Upper lobe of left lung (tissue), 6 donors: Measurements from ENCODE around the gene TPCN1. TPM values are rescaled to one million over a fixed set of nuclear protein-coding genes. Genes with fewer than 3 reads are reported as not detected.
A peak's percentile ranks its signal among the peaks of the same experiment; 100 is the strongest.

Source experiments
- ATAC-seq, 2 donors: fragments of 200-7000 bp; cut with Tn5 transposase; one replicate each; pipeline ENCODE4 v1.9.1; 2022; ENCODE audit warnings: mild to moderate bottlenecking in 2 of 2, moderate library complexity in 2 of 2; ENCODE audit not compliant: low FRiP score in 2 of 2
- DNase-seq, 2 donors: peaks; one replicate each; pipeline ENCODE4 v3.0.0-alpha.2; 2019 to 2020
- H3K27ac ChIP-seq, 4 donors: fragments of 200-600 bp; sonication (generic); one replicate each; pipeline ENCODE4 v1.5.1; 2016 to 2019
- H3K27me3 ChIP-seq, 4 donors: fragments of 200-600 bp; sonication (generic); one replicate each; pipeline ENCODE4 v1.5.1; 2017 to 2019
- H3K36me3 ChIP-seq, 4 donors: fragments of 200-600 bp; sonication (generic); one replicate each; pipeline ENCODE4 v1.5.1; 2016 to 2019
- H3K4me1 ChIP-seq, 4 donors: fragments of 200-600 bp; sonication (generic); one replicate each; pipeline ENCODE4 v1.5.1; 2018 to 2019
- H3K4me3 ChIP-seq, 4 donors: fragments of 200-600 bp; sonication (generic); one replicate each; pipeline ENCODE4 v1.5.1; 2017 to 2019; ENCODE audit warnings: mild to moderate bottlenecking in 2 of 4, moderate library complexity in 1 of 4
- H3K9me3 ChIP-seq, 4 donors: fragments of 200-600 bp; sonication (generic); one replicate each; pipeline ENCODE4 v1.5.1; 2018 to 2019
- EP300 ChIP-seq, 4 donors: sonication (generic); formaldehyde crosslinking; IDR thresholded peaks; one replicate each; pipeline ENCODE4 v1.5.1; 2017; ENCODE audit warnings: antibody characterized with exemption in 4 of 4, control low read depth in 2 of 4
- POLR2A ChIP-seq, 4 donors: fragments of 450-650 bp; IDR thresholded peaks; one replicate each; pipeline ENCODE4 v1.5.1; 2016 to 2017; ENCODE audit warnings: antibody characterized with exemption in 4 of 4, mild to moderate bottlenecking in 2 of 4
- POLR2AphosphoS5 ChIP-seq, 2 donors: sonication (generic); formaldehyde crosslinking; IDR thresholded peaks; one replicate each; pipeline ENCODE4 v1.5.1; 2017; ENCODE audit warnings: antibody characterized with exemption in 2 of 2
- WGBS, 2 donors: methylation state at CpG; one replicate each; pipeline ENCODE4 v1.1.5; 2017 to 2018; 5-methylcytosine and 5-hydroxymethylcytosine counted together
- total RNA-seq, 6 donors: library from RNA; depleted of rRNA in 4 of 6; stranded (reverse); fragments of >200 nt in 4 of 6; gene quantifications; one replicate each; pipeline versions ENCODE4 v1.1.0 to v1.2.1, GENCODE V29; 2016 to 2021
- TF ChIP-seq, protein P1 (sequence below), 6 experiments: fragments of 450-650 bp in 4 of 6; fragments of 200-600 bp in 2 of 6; sonication (generic) in 2 of 6; IDR thresholded peaks; one replicate each; pipeline ENCODE4 v1.5.1; 2016 to 2019; ENCODE audit warnings: antibody characterized with exemption in 6 of 6
- donor health status: DM: no; HTN: no; CAD: no; lungs with moderate emphysema.
- donor health status: DM: no; HTN: yes; CAD: no; lungs with severe emphysema.

Gene TPCN1
- total RNA-seq, 6 donors from 2014 or later = 36.6 to 193 (median 52.2) TPM

DNA sequence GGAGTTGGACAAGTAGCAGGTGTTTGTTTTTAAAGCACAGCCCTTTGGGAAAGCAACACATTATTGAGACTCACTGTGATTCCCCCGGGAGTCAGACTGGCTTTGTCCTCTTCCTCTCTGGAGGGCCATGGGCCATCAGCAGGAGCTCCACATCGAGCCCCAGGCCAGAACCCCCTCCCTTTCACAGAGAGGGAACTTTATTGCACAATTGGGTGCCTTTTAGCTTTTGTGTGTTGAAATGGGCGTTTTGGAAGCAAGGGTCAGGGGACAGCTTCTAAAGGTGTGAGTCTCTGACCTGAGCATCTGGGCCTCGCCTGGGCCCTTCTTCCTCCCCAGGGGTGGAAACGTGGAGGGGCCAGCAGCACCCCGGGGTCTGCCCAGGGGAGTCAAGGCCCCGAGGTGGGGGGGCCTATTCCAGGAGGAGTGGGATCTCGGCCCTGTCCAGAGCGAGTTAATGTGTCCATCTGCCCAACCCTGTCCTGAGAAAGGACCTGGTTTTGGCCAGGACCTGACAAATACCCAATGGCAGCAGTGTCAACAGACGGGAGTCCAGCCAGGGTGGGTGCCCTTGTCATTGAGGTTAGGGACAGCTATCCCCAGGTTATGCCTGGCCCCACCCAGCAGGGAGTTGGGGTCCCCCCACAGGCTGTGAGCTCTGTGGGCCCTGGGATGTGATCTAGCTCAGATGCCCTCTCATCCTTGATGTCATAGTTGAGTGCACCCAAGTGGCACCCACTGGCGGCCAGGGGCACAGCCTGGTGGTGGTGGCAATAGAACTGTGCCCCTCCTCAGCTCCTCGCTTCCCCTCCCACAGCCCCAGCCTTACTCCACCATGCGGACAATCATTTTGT is 76.6 kb downstream of the TPCN1 start:
- TF ChIP-seq POLR2A (IDR thresholded peaks at IDR 0.05) = no peak
- TF ChIP-seq, protein P1, sequence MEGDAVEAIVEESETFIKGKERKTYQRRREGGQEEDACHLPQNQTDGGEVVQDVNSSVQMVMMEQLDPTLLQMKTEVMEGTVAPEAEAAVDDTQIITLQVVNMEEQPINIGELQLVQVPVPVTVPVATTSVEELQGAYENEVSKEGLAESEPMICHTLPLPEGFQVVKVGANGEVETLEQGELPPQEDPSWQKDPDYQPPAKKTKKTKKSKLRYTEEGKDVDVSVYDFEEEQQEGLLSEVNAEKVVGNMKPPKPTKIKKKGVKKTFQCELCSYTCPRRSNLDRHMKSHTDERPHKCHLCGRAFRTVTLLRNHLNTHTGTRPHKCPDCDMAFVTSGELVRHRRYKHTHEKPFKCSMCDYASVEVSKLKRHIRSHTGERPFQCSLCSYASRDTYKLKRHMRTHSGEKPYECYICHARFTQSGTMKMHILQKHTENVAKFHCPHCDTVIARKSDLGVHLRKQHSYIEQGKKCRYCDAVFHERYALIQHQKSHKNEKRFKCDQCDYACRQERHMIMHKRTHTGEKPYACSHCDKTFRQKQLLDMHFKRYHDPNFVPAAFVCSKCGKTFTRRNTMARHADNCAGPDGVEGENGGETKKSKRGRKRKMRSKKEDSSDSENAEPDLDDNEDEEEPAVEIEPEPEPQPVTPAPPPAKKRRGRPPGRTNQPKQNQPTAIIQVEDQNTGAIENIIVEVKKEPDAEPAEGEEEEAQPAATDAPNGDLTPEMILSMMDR (IDR thresholded peaks at IDR 0.05) = no peak
- no peak for TF ChIP-seq POLR2AphosphoS5 (IDR thresholded peaks at IDR 0.05)
- no peak for TF ChIP-seq EP300 (IDR thresholded peaks at IDR 0.05)
- no peaks in the 10 kb centered on the region for H3K27me3 ChIP-seq
- peaks cover 11 to 28% (median 19%) of the 10 kb centered on the region in 4 donors for H3K4me1 ChIP-seq
- H3K9me3 ChIP-seq = no peaks in the 10 kb centered on the region
- DNase-seq (no peak), ATAC-seq (no peak)
- 75 to 85% methylated on average over 7 to 13 of the region's 13 CpGs for WGBS, 2 donors
- H3K27ac ChIP-seq = peak overlapping the region; percentile 60 to 78 (median 72)
- H3K36me3 ChIP-seq = peaks cover 10 to 86% (median 45%) of the 10 kb centered on the region in 4 donors
- H3K4me3 ChIP-seq = no peak overlapping the region

- H3K9me3 ChIP-seq = no peaks in the 10 kb centered on the region
- no peak for DNase-seq
- H3K36me3 ChIP-seq = peaks cover 8 to 86% (median 41%) of the 10 kb centered on the region in 4 donors
- peak overlapping the region; percentile 60 to 78 (median 72) for H3K27ac ChIP-seq
- no peak for ATAC-seq
- H3K4me3 ChIP-seq = no peak overlapping the region
- H3K4me1 ChIP-seq = peaks cover 11 to 28% (median 19%) of the 10 kb centered on the region in 4 donors
- TF ChIP-seq POLR2AphosphoS5 (IDR thresholded peaks at IDR 0.05) = no peak
- TF ChIP-seq POLR2A (IDR thresholded peaks at IDR 0.05) = no peak
- no peak for TF ChIP-seq EP300 (IDR thresholded peaks at IDR 0.05)
- TF ChIP-seq, protein P1 (IDR thresholded peaks at IDR 0.05) = no peak
- WGBS, 2 donors = 78 to 84% methylated on average over 5 of the region's 5 CpGs
- no peaks in the 10 kb centered on the region for H3K27me3 ChIP-seq
Observed at GRCh38 chr12:113298472-113298817, 77.2 kb downstream of the TPCN1 start.

GRCh38 chr12:113298861-113299545 is 77.7 kb downstream of the TPCN1 start:
- WGBS, 2 donors = 78 to 88% methylated on average over 18 to 20 of the region's 20 CpGs
- peak overlapping the region; percentile 60 to 78 (median 72) for H3K27ac ChIP-seq

GRCh38 chr12:113299619-113300237 is 78.5 kb downstream of the TPCN1 start:
- peaks cover 11 to 28% (median 19%) of the 10 kb centered on the region in 4 donors for H3K4me1 ChIP-seq
- WGBS, 2 donors = 60 to 73% methylated on average over 9 to 13 of the region's 14 CpGs
- no peak overlapping the region for H3K4me3 ChIP-seq
- peak overlapping the region; percentile 60 to 78 (median 72) for H3K27ac ChIP-seq
- DNase-seq = peak; percentile 87 to 93
- H3K36me3 ChIP-seq = peaks cover 12 to 86% (median 44%) of the 10 kb centered on the region in 4 donors
- ATAC-seq = peak; percentile 85 to 86
- TF ChIP-seq EP300 (IDR thresholded peaks at IDR 0.05) (no peak), POLR2AphosphoS5 (IDR thresholded peaks at IDR 0.05) (no peak), POLR2A (IDR thresholded peaks at IDR 0.05) (no peak)
- TF ChIP-seq, protein P1 (IDR thresholded peaks at IDR 0.05) = no peak
- H3K27me3 ChIP-seq = no peaks in the 10 kb centered on the region
- H3K9me3 ChIP-seq = no peaks in the 10 kb centered on the region

More at GRCh38 chr12:113298861-113299545, 77.7 kb downstream of the TPCN1 start:
- ATAC-seq = peak; percentile 1 to 11
- H3K4me3 ChIP-seq = no peak overlapping the region
- H3K4me1 ChIP-seq = peaks cover 11 to 28% (median 19%) of the 10 kb centered on the region in 4 donors
- H3K9me3 ChIP-seq = no peaks in the 10 kb centered on the region
- peak in 1 of 4 donors; percentile 5 for TF ChIP-seq POLR2A (IDR thresholded peaks at IDR 0.05)
- TF ChIP-seq EP300 (IDR thresholded peaks at IDR 0.05) = no peak
- no peak for TF ChIP-seq POLR2AphosphoS5 (IDR thresholded peaks at IDR 0.05)
- H3K27me3 ChIP-seq = no peaks in the 10 kb centered on the region
- peak in 1 of 2 donors; percentile 83 for DNase-seq
- H3K36me3 ChIP-seq = peaks cover 10 to 86% (median 40%) of the 10 kb centered on the region in 4 donors

GRCh38 chr12:113301811-113302210 is 80.5 kb downstream of the TPCN1 start:
- Histone ChIP-seq H3K27me3 (no peaks in the 10 kb centered on the region), H3K4me3 (no peak overlapping the region), H3K27ac (no peak overlapping the region), H3K4me1 (peaks cover 11 to 28% (median 19%) of the 10 kb centered on the region in 4 donors), H3K36me3 (peaks cover 9 to 86% (median 48%) of the 10 kb centered on the region in 4 donors), H3K9me3 (no peaks in the 10 kb centered on the region)
- WGBS, 2 donors = 89 to 93% methylated on average over 6 of the region's 6 CpGs
- TF ChIP-seq EP300 (IDR thresholded peaks at IDR 0.05) = no peak
- no peak for TF ChIP-seq POLR2A (IDR thresholded peaks at IDR 0.05)
- no peak for DNase-seq
- ATAC-seq = no peak
